ENCODE data around the gene SIX2. TPM values are rescaled to one million over a fixed set of nuclear protein-coding genes. Genes with fewer than 3 reads are reported as not detected.

Gene SIX2
- total and polyA plus RNA-seq, 2 experiments from 2014 or later: 0.87 to 1.3 TPM

GRCh38 chr2:44970846-44971450 lies 38.3 kb downstream of the SIX2 start (continued):
- no peak for TF ChIP-seq CTCF (conservative IDR thresholded peaks at IDR 0.05; ENCODE audit: low read depth in 2 of 2)
- no peak for TF ChIP-seq NANOG (IDR thresholded peaks at IDR 0.05; ENCODE audit: borderline replicate concordance)
- no peak for TF ChIP-seq EZH2phosphoT487 (IDR thresholded peaks at IDR 0.05; ENCODE audit: unreplicated experiment)
- TF ChIP-seq ZNF331 (CRISPR knock-in tag; IDR thresholded peaks at IDR 0.05; ENCODE audit: low read depth): no peak

GRCh38 chr2:44969936-44970335 lies 39.3 kb downstream of the SIX2 start:
- peaks cover 11% of the 10 kb centered on the region for H3K27me3 Mint-ChIP-seq (ENCODE audit: insufficient read depth, low read depth, poor library complexity)
- no peak for ATAC-seq

More at GRCh38 chr2:44969936-44970335, 39.3 kb downstream of the SIX2 start:
- Mint-ChIP-seq H3K4me1 (peaks cover 18% of the 10 kb centered on the region), H3K36me3 (ENCODE audit: low read depth) (no peaks in the 10 kb centered on the region), H3K9me3 (no peaks in the 10 kb centered on the region), H3K4me3 (no peak overlapping the region), H3K27ac (no peak overlapping the region)
- no peaks in the 10 kb centered on the region for H4K20me1 ChIP-seq (replicated peaks; ENCODE audit: insufficient read depth)
- H3K27me3 ChIP-seq (ENCODE audit: insufficient read depth): 0 out of 2 replicates have a peak, but pooled peaks cover 4% of the 10 kb centered on the region
- no peak for DNase-seq (ENCODE audit: low spot score)
- H3K79me2 ChIP-seq (replicated peaks; ENCODE audit: insufficient read depth): no peaks in the 10 kb centered on the region
- no peaks in the 10 kb centered on the region for H3K36me3 ChIP-seq (ENCODE audit: insufficient read depth)
- no peak overlapping the region for H2AFZ ChIP-seq
- no peaks in the 10 kb centered on the region for H3F3A ChIP-seq (replicated peaks; ENCODE audit: low read depth)
- no peaks in the 10 kb centered on the region for H3K9me2 ChIP-seq (ENCODE audit: insufficient read depth)
- H3K27ac ChIP-seq (ENCODE audit: low read depth): no peak overlapping the region
- no peak overlapping the region for H3K4me2 ChIP-seq
- TF ChIP-seq CREB1 (CRISPR knock-in tag; IDR thresholded peaks at IDR 0.05; ENCODE audit: low read depth) (no peak), ZNF462 (CRISPR knock-in tag; IDR thresholded peaks at IDR 0.05) (no peak), REST (IDR thresholded peaks at IDR 0.05; ENCODE audit: unreplicated experiment) (no peak), ZNF331 (CRISPR knock-in tag; IDR thresholded peaks at IDR 0.05; ENCODE audit: low read depth) (no peak), CTCF (conservative IDR thresholded peaks at IDR 0.05; ENCODE audit: low read depth in 2 of 2) (no peak), STAT1 (IDR thresholded peaks at IDR 0.05; ENCODE audit: unreplicated experiment) (no peak), ZNF114 (CRISPR knock-in tag; IDR thresholded peaks at IDR 0.05) (no peak)
- no peak overlapping the region for H3K4me3 ChIP-seq
- H3K4me1 ChIP-seq (ENCODE audit: insufficient read depth): peaks cover 4% of the 10 kb centered on the region; the same call in 1 of the 2 replicates
